Ascending aorta (tissue), 2 donors: ENCODE measurements around the gene CHST11. TPM values are rescaled to one million over a fixed set of nuclear protein-coding genes. Genes with fewer than 3 reads are reported as not detected.

Experiments
- DNase-seq, 2 donors: peaks; one replicate each; pipeline ENCODE4 v3.0.0-alpha.2; 2019; ENCODE audit warnings: low spot score in 2 of 2
- H3K27ac ChIP-seq, 2 donors: fragments of 200-600 bp; sonication (generic); one replicate each; pipeline ENCODE4 v1.5.1; 2016 to 2017; ENCODE audit warnings: mild to moderate bottlenecking in 1 of 2
- H3K27me3 ChIP-seq: fragments of 200-600 bp; sonication (generic); one replicate; pipeline ENCODE4 v1.5.1; 2017
- H3K36me3 ChIP-seq, 2 donors: fragments of 200-600 bp; sonication (generic); one replicate each; pipeline ENCODE4 v1.5.1; 2016
- H3K4me1 ChIP-seq, 2 donors: fragments of 200-600 bp; sonication (generic); one replicate each; pipeline ENCODE4 v1.5.1; 2016 to 2017; ENCODE audit warnings: mild to moderate bottlenecking in 1 of 2
- H3K4me3 ChIP-seq, 2 donors: fragments of 200-600 bp; sonication (generic); one replicate each; pipeline ENCODE4 v1.5.1; 2016 to 2017; ENCODE audit warnings: mild to moderate bottlenecking in 1 of 2
- H3K9me3 ChIP-seq, 2 donors: fragments of 200-600 bp; sonication (generic); one replicate each; pipeline ENCODE4 v1.5.1; 2016
- CTCF ChIP-seq, 3 experiments: fragments of 200-600 bp in 2 of 3; fragments of 450-650 bp in 1 of 3; sonication (generic) in 2 of 3; IDR thresholded peaks; one replicate each; pipeline ENCODE4 v1.5.1; 2016 to 2019; ENCODE audit warnings: antibody characterized with exemption in 3 of 3, mild to moderate bottlenecking in 1 of 3, moderate library complexity in 1 of 3
- intact Hi-C: fragments of 100-400 bp; cut with DNase I; formaldehyde crosslinking; loops from one replicate; pipeline ENCODE4 v1.15.1; 2023
- total RNA-seq: library from RNA; depleted of rRNA; stranded (reverse); fragments of >200 nt; gene quantifications from one replicate; pipeline ENCODE4 v1.1.0, GENCODE V29; 2016

Gene CHST11
- total RNA-seq, 1 donor from 2014 or later = 63.2 TPM

DNA sequence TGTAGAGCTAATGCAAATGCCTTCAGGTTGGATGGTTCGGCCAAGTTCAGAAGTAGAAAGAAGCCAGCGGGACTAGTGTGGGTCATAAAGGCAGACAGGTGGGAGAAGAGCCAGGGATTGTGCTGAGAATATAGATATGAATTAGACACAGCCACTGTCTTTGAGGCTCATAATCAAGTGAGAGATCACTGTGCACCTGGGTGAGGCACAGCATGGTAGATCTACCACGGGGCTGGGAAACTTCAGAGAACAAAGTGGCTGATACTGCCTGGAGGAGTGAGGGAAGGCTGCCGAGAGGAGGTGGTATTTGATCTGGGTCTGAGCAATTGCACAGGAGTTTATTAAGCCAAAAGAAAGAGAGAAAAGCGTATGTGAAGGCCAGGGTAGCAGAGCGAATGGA is 40.6 kb upstream of the CHST11 start:
- no peak for DNase-seq
- intact Hi-C loops = no loop called here
- Histone ChIP-seq H3K27me3 (no peaks in the 10 kb centered on the region), H3K9me3 (no peaks in the 10 kb centered on the region), H3K27ac (no peak overlapping the region), H3K4me3 (no peak overlapping the region), H3K4me1 (no peaks in the 10 kb centered on the region), H3K36me3 (no peaks in the 10 kb centered on the region)
- no peak for TF ChIP-seq CTCF (IDR thresholded peaks at IDR 0.05)

- H3K4me1 ChIP-seq = no peaks in the 10 kb centered on the region
- no peaks in the 10 kb centered on the region for H3K27me3 ChIP-seq
- no peak overlapping the region for H3K27ac ChIP-seq
- H3K36me3 ChIP-seq = no peaks in the 10 kb centered on the region
- no peaks in the 10 kb centered on the region for H3K9me3 ChIP-seq
- DNase-seq = no peak
- H3K4me3 ChIP-seq = no peak overlapping the region
- intact Hi-C loops = no loop called here
- no peak for TF ChIP-seq CTCF (IDR thresholded peaks at IDR 0.05)
Measured at GRCh38 chr12:104416585-104416984, 40.2 kb upstream of the CHST11 start.

DNA sequence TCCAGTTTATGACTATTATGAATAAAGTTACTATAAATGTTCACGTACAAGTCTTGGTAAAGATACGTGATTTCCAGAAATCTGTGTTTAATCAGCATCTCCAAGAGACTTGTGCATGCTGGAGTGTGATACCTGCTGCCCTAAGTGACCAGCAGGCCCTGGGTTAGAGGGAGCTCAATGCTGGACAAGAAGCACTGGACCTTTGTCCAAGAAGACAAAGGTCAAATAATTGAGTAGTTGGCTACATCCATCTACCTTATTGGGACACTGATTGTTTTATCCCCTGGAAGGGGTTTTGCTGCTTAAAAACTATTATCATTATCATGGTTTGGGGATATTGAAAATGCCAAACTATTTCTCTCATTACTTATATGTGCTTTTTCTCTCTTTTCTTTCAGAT is 37.0 kb upstream of the CHST11 start:
- no peak overlapping the region for H3K4me3 ChIP-seq
- intact Hi-C loops = no loop called here
- H3K9me3 ChIP-seq = no peaks in the 10 kb centered on the region

GRCh38 chr12:104420868-104421267 is 35.9 kb upstream of the CHST11 start:
- H3K27me3 ChIP-seq = no peaks in the 10 kb centered on the region
- no peak overlapping the region for H3K4me3 ChIP-seq
- DNase-seq = no peak
- TF ChIP-seq CTCF (IDR thresholded peaks at IDR 0.05) = no peak
- H3K27ac ChIP-seq = no peak overlapping the region
- no peaks in the 10 kb centered on the region for H3K4me1 ChIP-seq
- intact Hi-C loops = no loop called here
- no peaks in the 10 kb centered on the region for H3K9me3 ChIP-seq
- no peaks in the 10 kb centered on the region for H3K36me3 ChIP-seq

More for the DNA sequence above, 37.0 kb upstream of the CHST11 start:
- TF ChIP-seq CTCF (IDR thresholded peaks at IDR 0.05) = no peak
- Histone ChIP-seq H3K4me1 (no peaks in the 10 kb centered on the region), H3K27ac (no peak overlapping the region), H3K27me3 (no peaks in the 10 kb centered on the region), H3K36me3 (no peaks in the 10 kb centered on the region)
- DNase-seq = no peak

DNA sequence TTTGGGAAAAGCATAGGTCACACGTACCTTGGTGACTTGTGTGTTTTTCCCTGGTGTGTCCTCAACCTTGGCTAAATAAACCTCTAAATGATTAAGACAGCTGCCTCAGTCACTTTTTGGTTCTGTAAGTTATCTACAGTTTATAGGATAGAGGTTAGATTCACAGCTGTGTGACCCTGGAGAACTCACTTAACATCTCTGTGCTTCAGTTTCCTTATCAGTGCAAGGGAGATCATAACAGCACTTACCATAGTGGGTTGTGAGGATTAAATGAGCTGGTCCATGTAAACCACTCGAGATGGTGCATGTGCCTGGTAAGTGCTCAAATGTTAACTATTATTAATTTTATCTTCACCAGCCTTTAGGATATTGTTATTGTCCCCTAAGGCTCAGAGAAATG is 35.4 kb upstream of the CHST11 start:
- intact Hi-C loops = no loop called here
- Histone ChIP-seq H3K36me3 (no peaks in the 10 kb centered on the region), H3K27ac (no peak overlapping the region), H3K9me3 (no peaks in the 10 kb centered on the region), H3K4me3 (no peak overlapping the region), H3K27me3 (no peaks in the 10 kb centered on the region), H3K4me1 (no peaks in the 10 kb centered on the region)
- DNase-seq = no peak
- TF ChIP-seq CTCF (IDR thresholded peaks at IDR 0.05) = no peak

DNA sequence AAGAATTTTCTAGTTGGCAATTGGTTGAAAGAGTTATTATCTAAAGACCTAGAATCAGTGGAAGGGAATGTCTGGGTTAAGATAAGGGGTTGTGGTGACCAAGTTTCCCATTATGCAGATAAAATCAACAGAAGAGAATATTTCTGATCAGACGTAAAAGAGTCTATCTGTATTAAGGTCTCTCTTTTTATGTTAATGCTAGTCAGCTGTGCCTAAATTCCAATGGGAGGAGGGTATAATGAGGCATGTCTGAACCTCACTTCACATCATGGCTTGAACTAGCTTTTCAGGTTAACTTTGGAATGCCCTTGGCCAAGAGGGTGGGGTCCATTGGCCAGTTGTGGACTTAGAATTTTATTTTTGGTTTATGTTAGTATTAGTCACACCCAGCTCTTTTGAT is 34.3 kb upstream of the CHST11 start:
- H3K36me3 ChIP-seq = no peaks in the 10 kb centered on the region
- H3K9me3 ChIP-seq = no peaks in the 10 kb centered on the region
- DNase-seq = no peak
- H3K4me1 ChIP-seq = no peaks in the 10 kb centered on the region
- H3K27me3 ChIP-seq = no peaks in the 10 kb centered on the region
- intact Hi-C loops = no loop called here
- H3K27ac ChIP-seq = no peak overlapping the region
- H3K4me3 ChIP-seq = no peak overlapping the region
- TF ChIP-seq CTCF (IDR thresholded peaks at IDR 0.05) = no peak
